OCI-LY1 (cell line): ENCODE results near the gene EIPR1.

Experiments
- H2AFZ ChIP-seq: fragments of 200-600 bp; sonication (generic), shearing (Covaris generic); 2 replicates; pipeline ENCODE4 v1.6.0; 2014; ENCODE audit warnings: antibody characterized with exemption, mild to moderate bottlenecking, low read length
- H3F3A ChIP-seq: fragments of 200-600 bp; sonication (generic), shearing (Covaris generic); 2 replicates; pipeline ENCODE4 v1.6.0; 2014; ENCODE audit warnings: mild to moderate bottlenecking, antibody characterized with exemption, low read length, moderate library complexity; ENCODE audit not compliant: insufficient read depth
- H3K27ac ChIP-seq: fragments of 200-600 bp; sonication (generic); 2 replicates; pipeline ENCODE4 v1.5.1; 2014; ENCODE audit warnings: low read length, mixed run types, mild to moderate bottlenecking, low read depth; ENCODE audit not compliant: poor library complexity, severe bottlenecking
- H3K27me3 ChIP-seq: fragments of 200-600 bp; sonication (generic); 2 replicates; pipeline ENCODE4 v1.6.0; 2014; ENCODE audit warnings: antibody characterized with exemption, mild to moderate bottlenecking, low read length, moderate library complexity; ENCODE audit not compliant: insufficient read depth
- H3K36me3 ChIP-seq: fragments of 200-600 bp; sonication (generic); 2 replicates; pipeline ENCODE4 v1.6.1; 2014; ENCODE audit warnings: mild to moderate bottlenecking, antibody characterized with exemption, low read length, moderate library complexity, mixed read lengths; ENCODE audit not compliant: insufficient read depth
- H3K4me1 ChIP-seq: fragments of 200-600 bp; sonication (generic); 2 replicates; pipeline ENCODE4 v1.5.1; 2014; ENCODE audit warnings: mild to moderate bottlenecking, low read length, moderate library complexity; ENCODE audit not compliant: insufficient read depth, severe bottlenecking
- H3K4me2 ChIP-seq: fragments of 200-600 bp; sonication (generic), shearing (Covaris generic); 2 replicates; pipeline ENCODE4 v1.6.1; 2014; ENCODE audit warnings: low read length
- H3K4me3 ChIP-seq: fragments of 200-600 bp; sonication (generic); 2 replicates; pipeline ENCODE4 v1.5.1; 2014; ENCODE audit warnings: low read length, low read depth, mild to moderate bottlenecking, mixed read lengths; ENCODE audit not compliant: poor library complexity, severe bottlenecking
- H3K79me2 ChIP-seq: fragments of 200-600 bp; shearing (Covaris generic); 2 replicates; pipeline ENCODE4 v1.6.1; 2016; ENCODE audit warnings: mixed run types, low read length, mixed read lengths; ENCODE audit not compliant: insufficient read depth
- H3K9ac ChIP-seq: fragments of 200-600 bp; sonication (generic), shearing (Covaris generic); 2 replicates; pipeline ENCODE4 v1.6.1; 2014; ENCODE audit warnings: mild to moderate bottlenecking, low read length, mixed read lengths
- H3K9me2 ChIP-seq: fragments of 200-600 bp; sonication (generic), shearing (Covaris generic); 2 replicates; pipeline ENCODE4 v1.6.1; 2014; ENCODE audit warnings: low read depth, mild to moderate bottlenecking, low read length, mixed read lengths
- H3K9me3 ChIP-seq: fragments of 200-600 bp; shearing (Covaris generic); 2 replicates; pipeline ENCODE4 v1.6.1; 2014; ENCODE audit warnings: low read length, mixed read lengths
- H4K20me1 ChIP-seq: fragments of 200-600 bp; sonication (generic), shearing (Covaris generic); 2 replicates; pipeline ENCODE4 v1.6.0; 2016; ENCODE audit warnings: mild to moderate bottlenecking, low read length; ENCODE audit not compliant: insufficient read depth
- CTCF ChIP-seq: fragments of 200-600 bp; sonication (generic), shearing (Covaris generic); IDR thresholded peaks from 2 replicates; pipeline ENCODE4 v1.5.1; 2017; ENCODE audit warnings: mild to moderate bottlenecking, antibody characterized with exemption, low read length, moderate library complexity, mixed read lengths
- EZH2 ChIP-seq: fragments of 200-600 bp; sonication (generic), shearing (Covaris generic); IDR thresholded peaks from 2 replicates; pipeline ENCODE4 v1.8.0; 2017; ENCODE audit warnings: borderline replicate concordance, mixed run types, mild to moderate bottlenecking, antibody characterized with exemption, low read length, moderate library complexity, mixed read lengths

Gene EIPR1

GRCh38 chr2:3341336-3341735 lies 36.3 kb downstream of the EIPR1 start:
- no peak for TF ChIP-seq CTCF
- TF ChIP-seq EZH2 = no peak
- H3K4me2 ChIP-seq = no peak overlapping the region

GRCh38 chr2:3340144-3340543 lies 37.5 kb downstream of the EIPR1 start:
- Histone ChIP-seq H3K4me2 (no peak overlapping the region), H3K4me3 (no peak overlapping the region), H3K36me3 (peaks cover 23% of the 10 kb centered on the region), H3K9ac (no peak overlapping the region), H4K20me1 (no peaks in the 10 kb centered on the region), H2AFZ (no peak overlapping the region), H3K4me1 (no peaks in the 10 kb centered on the region), H3K9me2 (no peaks in the 10 kb centered on the region), H3F3A (no peaks in the 10 kb centered on the region), H3K79me2 (no peaks in the 10 kb centered on the region), H3K9me3 (no peaks in the 10 kb centered on the region), H3K27ac (no peak overlapping the region), H3K27me3 (no peaks in the 10 kb centered on the region)
- no peak for TF ChIP-seq EZH2
- TF ChIP-seq CTCF = no peak

More at GRCh38 chr2:3341336-3341735, 36.3 kb downstream of the EIPR1 start:
- Histone ChIP-seq H3K9me2 (no peaks in the 10 kb centered on the region), H3K9me3 (no peaks in the 10 kb centered on the region), H3K4me3 (no peak overlapping the region), H3K4me1 (no peaks in the 10 kb centered on the region), H2AFZ (no peak overlapping the region), H4K20me1 (no peaks in the 10 kb centered on the region), H3K27ac (no peak overlapping the region), H3K27me3 (no peaks in the 10 kb centered on the region), H3K79me2 (no peaks in the 10 kb centered on the region), H3F3A (no peaks in the 10 kb centered on the region), H3K36me3 (peaks cover 18% of the 10 kb centered on the region), H3K9ac (no peak overlapping the region)

- Histone ChIP-seq H3K27me3 (no peaks in the 10 kb centered on the region), H3K4me2 (no peak overlapping the region), H3K9me3 (no peaks in the 10 kb centered on the region), H3K9me2 (no peaks in the 10 kb centered on the region), H2AFZ (no peak overlapping the region), H3K9ac (no peak overlapping the region), H4K20me1 (no peaks in the 10 kb centered on the region), H3K27ac (no peak overlapping the region), H3K79me2 (no peaks in the 10 kb centered on the region), H3K4me1 (no peaks in the 10 kb centered on the region), H3K36me3 (peaks cover 40% of the 10 kb centered on the region), H3F3A (no peaks in the 10 kb centered on the region), H3K4me3 (no peak overlapping the region)
- no peak for TF ChIP-seq EZH2
- no peak for TF ChIP-seq CTCF
Observed at GRCh38 chr2:3338340-3338739, 39.3 kb downstream of the EIPR1 start.
